ENCODE measurements around the gene PGBD4.
"Not testable (repeated sequence)": the region's sequence is repeated elsewhere in the genome, so short reads cannot be mapped to it uniquely, and the experiment has no call there.

The PGBD4 gene

GRCh38 chr15:34114215-34114614 is 12.3 kb downstream of the PGBD4 start:
- no peak for DNase-seq (ENCODE audit: low read depth)

GRCh38 chr15:34114739-34115138 is 12.9 kb downstream of the PGBD4 start:
- no peak for DNase-seq (ENCODE audit: low read depth)

- no peak for DNase-seq (ENCODE audit: low read depth)
Measured at GRCh38 chr15:34116620-34117019, 14.7 kb downstream of the PGBD4 start.

- DNase-seq (ENCODE audit: low read depth): no peak
Measured at GRCh38 chr15:34119291-34119690, 17.4 kb downstream of the PGBD4 start.

- DNase-seq (ENCODE audit: low read depth): not testable (repeated sequence)
Measured at GRCh38 chr15:34120420-34120819, 18.5 kb downstream of the PGBD4 start.

GRCh38 chr15:34121786-34122185 is 19.9 kb downstream of the PGBD4 start:
- DNase-seq (ENCODE audit: low read depth): not testable (repeated sequence)

GRCh38 chr15:34122771-34123183 is 20.9 kb downstream of the PGBD4 start:
- no peak for DNase-seq (ENCODE audit: low read depth)

GRCh38 chr15:34124651-34125050 is 22.8 kb downstream of the PGBD4 start:
- no peak for DNase-seq (ENCODE audit: low read depth)

- no peak for DNase-seq (ENCODE audit: low read depth)
Measured at GRCh38 chr15:34125945-34126344, 24.1 kb downstream of the PGBD4 start.

GRCh38 chr15:34126522-34126921 is 24.6 kb downstream of the PGBD4 start:
- DNase-seq (ENCODE audit: low read depth): no peak

GRCh38 chr15:34128898-34129297 is 27.0 kb downstream of the PGBD4 start:
- DNase-seq (ENCODE audit: low read depth): no peak

GRCh38 chr15:34132881-34133280 is 31.0 kb downstream of the PGBD4 start:
- no peak for DNase-seq (ENCODE audit: low read depth)

GRCh38 chr15:34133511-34133910 is 31.6 kb downstream of the PGBD4 start:
- no peak for DNase-seq (ENCODE audit: low read depth)

GRCh38 chr15:34147371-34148140 is 45.7 kb downstream of the PGBD4 start:
- DNase-seq (ENCODE audit: low read depth): no peak

- DNase-seq (ENCODE audit: low read depth): no peak
Measured at GRCh38 chr15:34154725-34155204, 52.9 kb downstream of the PGBD4 start.

- no peak for DNase-seq (ENCODE audit: low read depth)
Measured at GRCh38 chr15:34155859-34156258, 54.0 kb downstream of the PGBD4 start.

Measured in stimulated activated CD8-positive, alpha-beta memory T cell treated with anti-CD3 and anti-CD28 coated beads, Interleukin-12 subunit alpha, Interleukin-12 subunit beta, amount 100 ng/mL, for 1 hour (primary cell).